A549 (cell line): ENCODE measurements around the gene STN1.

Experiments used
- BHLHE40 ChIP-seq: IDR thresholded peaks from 2 replicates; pipeline ENCODE4 v1.6.1; 2012; ENCODE audit warnings: low read depth, low read length, inconsistent platforms
- CTCF ChIP-seq: fragments of >200 bp; sonication (Bioruptor Twin); formaldehyde crosslinking; IDR thresholded peaks from 3 replicates; pipeline ENCODE4 v1.5.1; 2016
- ELK1 ChIP-seq: fragments of 150-350 bp; IDR thresholded peaks from 2 replicates; pipeline ENCODE4 v1.6.1; 2014; ENCODE audit warnings: low read depth, mild to moderate bottlenecking, low read length
- EP300 ChIP-seq, 2 experiments: fragments of >200 bp; sonication (Bioruptor Twin); formaldehyde crosslinking; IDR thresholded peaks; 2 replicates in 1 of 2; 3 replicates in 1 of 2; pipeline ENCODE4 v1.6.1; 2016 to 2017
- MAFK ChIP-seq: fragments of 450-650 bp; IDR thresholded peaks from 2 replicates; pipeline ENCODE4 v1.6.1; 2014; ENCODE audit not compliant: partially characterized antibody
- MYC ChIP-seq: IDR thresholded peaks from 2 replicates; pipeline ENCODE4 v1.6.1; 2012; ENCODE audit warnings: mild to moderate bottlenecking, inconsistent platforms, low read length, improper control_type of control experiment, borderline replicate concordance
- NR3C1 ChIP-seq: fragments of >200 bp; sonication (Bioruptor Twin); formaldehyde crosslinking; IDR thresholded peaks from 3 replicates; pipeline ENCODE4 v1.6.1; 2017
- PBX3 ChIP-seq: IDR thresholded peaks from 2 replicates; pipeline ENCODE4 v1.6.1; 2012
- PHF8 ChIP-seq: fragments of 200-600 bp; sonication (generic); IDR thresholded peaks from 2 replicates; pipeline ENCODE4 v1.6.1; 2016; ENCODE audit warnings: low read depth, mild to moderate bottlenecking, antibody characterized with exemption, moderate library complexity, borderline replicate concordance
- USF2 ChIP-seq: fragments of 450-650 bp; IDR thresholded peaks from 2 replicates; pipeline ENCODE4 v1.6.1; 2014; ENCODE audit warnings: antibody characterized with exemption

- TF ChIP-seq MAFK (no peak), CTCF (no peak), PBX3 (no peak), BHLHE40 (no peak), MYC (no peak), EP300 (IDR thresholded peaks at IDR 0.05) (no peak), ELK1 (no peak), PHF8 (no peak), USF2 (no peak), NR3C1 (no peak)
These were observed 34.0 kb upstream of the STN1 start for GRCh38 chr10:103951942-103952341.
